H1 (cell line): Measurements from ENCODE around the gene SLC16A8. TPM values are rescaled to one million over a fixed set of nuclear protein-coding genes. Genes with fewer than 3 reads are reported as not detected.
"Not testable (repeated sequence)": the region's sequence is repeated elsewhere in the genome, so short reads cannot be mapped to it uniquely, and the experiment has no call there.

ENCODE experiments used
- CTCF ChIA-PET: fragments of 300-600 bp; sonication (Branson Sonifier 250); formaldehyde crosslinking; loops from one replicate; lab custom pipeline; 2021; ENCODE audit not compliant: partially characterized antibody; lab: Charles Lee
- POLR2A ChIA-PET: fragments of 300-600 bp; sonication (Branson Sonifier 250); formaldehyde crosslinking; loops from one replicate; lab custom pipeline; 2021; ENCODE audit warnings: inconsistent platforms; ENCODE audit not compliant: partially characterized antibody; lab: Charles Lee
- DNase-seq, 2 experiments: peaks; one replicate each; pipeline versions ENCODE4 v3.0.0 to v3.0.0-alpha.2; 2010 to 2022; ENCODE audit warnings: low spot score in 2 of 2, low read depth in 1 of 2, mixed read lengths in 1 of 2
- FAIRE-seq: peaks from 2 replicates; lab custom pipeline; 2011; peaks lifted over from hg19 to GRCh38; lab: Jason Lieb, UNC
- H2AFZ ChIP-seq: 2 replicates; pipeline ENCODE4 v1.8.1; 2012; ENCODE audit warnings: low read length, inconsistent platforms
- H2AK5ac ChIP-seq: 2 replicates; pipeline ENCODE4 v1.6.1; 2013; ENCODE audit warnings: low read depth, low read length
- H2BK120ac ChIP-seq: replicated peaks from 2 replicates; pipeline ENCODE3; 2013; ENCODE audit warnings: low read depth, low read length, inconsistent platforms
- H2BK12ac ChIP-seq: 2 replicates; pipeline ENCODE4 v1.6.1; 2013; ENCODE audit warnings: low read depth, low read length
- H2BK15ac ChIP-seq: 2 replicates; pipeline ENCODE4 v1.6.1; 2013; ENCODE audit warnings: low read length
- H2BK20ac ChIP-seq: 2 replicates; pipeline ENCODE4 v1.6.1; 2013; ENCODE audit warnings: low read length
- H2BK5ac ChIP-seq: 2 replicates; pipeline ENCODE4 v1.6.1; 2013; ENCODE audit warnings: low read depth, low read length
- H3K14ac ChIP-seq: 2 replicates; pipeline ENCODE4 v1.6.1; 2013; ENCODE audit warnings: inconsistent platforms; ENCODE audit not compliant: insufficient read length
- H3K18ac ChIP-seq: 2 replicates; pipeline ENCODE4 v1.6.1; 2013; ENCODE audit warnings: low read length; ENCODE audit errors: extremely low read depth
- H3K23ac ChIP-seq: 2 replicates; pipeline ENCODE4 v1.6.1; 2013; ENCODE audit warnings: inconsistent platforms; ENCODE audit not compliant: insufficient read length
- H3K23me2 ChIP-seq: 2 replicates; pipeline ENCODE4 v1.6.1; 2013; ENCODE audit warnings: low read depth, low read length
- H3K27ac ChIP-seq: 2 replicates; pipeline ENCODE4 v1.6.1; 2011; ENCODE audit warnings: low read depth, low read length, inconsistent platforms
- H3K27me3 ChIP-seq, 4 experiments: replicated peaks in 1 of 4; 1 replicate in 1 of 4; 2 replicates in 3 of 4; pipeline versions ENCODE4 v1.6.1 to v1.8.1; 2011 to 2013; ENCODE audit warnings: low read length in 3 of 4, mild to moderate bottlenecking in 3 of 4, inconsistent platforms in 2 of 4, mixed read lengths in 2 of 4, moderate library complexity in 1 of 4; ENCODE audit not compliant: control insufficient read depth in 3 of 4, insufficient read depth in 3 of 4; ENCODE audit errors: extremely low read depth in 1 of 4
- H3K36me3 ChIP-seq, 4 experiments: 2 replicates each; pipeline versions ENCODE4 v1.6.1 to v1.8.1; 2011 to 2013; ENCODE audit warnings: mild to moderate bottlenecking in 4 of 4, low read length in 3 of 4, moderate library complexity in 2 of 4, control low read depth in 1 of 4, inconsistent platforms in 1 of 4; ENCODE audit not compliant: insufficient read depth in 4 of 4, control insufficient read depth in 2 of 4
- H3K4ac ChIP-seq: replicated peaks from 2 replicates; pipeline ENCODE3; 2013; ENCODE audit warnings: low read length, low read depth, mixed read lengths, inconsistent platforms; ENCODE audit not compliant: insufficient read length
- H3K4me1 ChIP-seq, 4 experiments: replicated peaks in 1 of 4; 1 replicate in 1 of 4; 2 replicates in 3 of 4; pipeline versions ENCODE4 v1.6.1 to v1.8.1; 2011 to 2013; ENCODE audit warnings: low read length in 3 of 4, inconsistent platforms in 2 of 4, mixed read lengths in 1 of 4; ENCODE audit not compliant: insufficient read depth in 4 of 4, control insufficient read depth in 3 of 4
- H3K4me2 ChIP-seq, 2 experiments: 2 replicates each; pipeline versions ENCODE4 v1.6.1 to v1.8.1; 2011 to 2013; ENCODE audit warnings: low read depth in 2 of 2, low read length in 2 of 2, control low read depth in 1 of 2, inconsistent platforms in 1 of 2, mild to moderate bottlenecking in 1 of 2; ENCODE audit not compliant: insufficient read depth in 1 of 2
- H3K4me3 ChIP-seq, 4 experiments: fragments of 200-600, 300-600 bp in 1 of 4; sonication (generic), shearing (Covaris generic), sonication (Bioruptor Twin) in 1 of 4; 2 replicates each; pipeline versions ENCODE4 v1.5.1 to v1.8.1; 2011 to 2016; ENCODE audit warnings: low read length in 4 of 4, low read depth in 3 of 4, control low read depth in 2 of 4, inconsistent platforms in 2 of 4, mild to moderate bottlenecking in 2 of 4, mixed read lengths in 1 of 4, moderate library complexity in 1 of 4; ENCODE audit not compliant: insufficient read depth in 2 of 4; ENCODE audit errors: extremely low read depth in 1 of 4
- H3K56ac ChIP-seq: replicated peaks from 2 replicates; pipeline ENCODE3; 2013; ENCODE audit warnings: low read depth, mild to moderate bottlenecking, mixed read lengths, low read length, inconsistent platforms; ENCODE audit not compliant: insufficient read length
- H3K79me1 ChIP-seq: 2 replicates; pipeline ENCODE4 v1.6.1; 2013; ENCODE audit warnings: low read depth, low read length, control low read depth
- H3K79me2 ChIP-seq, 2 experiments: 2 replicates each; pipeline versions ENCODE4 v1.6.1 to v1.8.1; 2012 to 2013; ENCODE audit warnings: low read length in 2 of 2, mild to moderate bottlenecking in 2 of 2, inconsistent platforms in 1 of 2; ENCODE audit not compliant: insufficient read depth in 2 of 2, control insufficient read depth in 1 of 2
- H3K9ac ChIP-seq, 4 experiments: replicated peaks in 1 of 4; 1 replicate in 1 of 4; 2 replicates in 3 of 4; pipeline versions ENCODE4 v1.6.1 to v1.8.1; 2011 to 2013; ENCODE audit warnings: low read depth in 3 of 4, low read length in 3 of 4, control low read depth in 2 of 4, mild to moderate bottlenecking in 2 of 4, moderate library complexity in 2 of 4, inconsistent platforms in 1 of 4; ENCODE audit errors: extremely low read depth in 1 of 4
- H3K9me3 ChIP-seq, 2 experiments: 2 replicates each; pipeline versions ENCODE4 v1.6.1 to v1.8.1; 2012 to 2013; ENCODE audit warnings: mild to moderate bottlenecking in 2 of 2, moderate library complexity in 2 of 2, control low read depth in 1 of 2, inconsistent platforms in 1 of 2, low read depth in 1 of 2, low read length in 1 of 2, mixed read lengths in 1 of 2; ENCODE audit not compliant: insufficient read depth in 2 of 2
- H4K20me1 ChIP-seq, 2 experiments: replicated peaks in 1 of 2; 2 replicates each; pipeline versions ENCODE3 to v1.8.1; 2011 to 2013; ENCODE audit warnings: inconsistent platforms in 2 of 2, low read length in 2 of 2, mild to moderate bottlenecking in 1 of 2; ENCODE audit not compliant: insufficient read depth in 2 of 2, control insufficient read depth in 1 of 2
- H4K5ac ChIP-seq: 2 replicates; pipeline ENCODE4 v1.6.1; 2013; ENCODE audit warnings: low read length, low read depth, mixed read lengths, inconsistent platforms; ENCODE audit not compliant: insufficient read length
- H4K8ac ChIP-seq: 2 replicates; pipeline ENCODE4 v1.8.0; 2013; ENCODE audit warnings: mild to moderate bottlenecking, moderate library complexity, low read length, inconsistent platforms; ENCODE audit not compliant: insufficient read depth; ENCODE audit errors: extremely low read depth
- H4K91ac ChIP-seq: replicated peaks from 2 replicates; pipeline ENCODE3; 2013; ENCODE audit warnings: low read length, mixed read lengths, inconsistent platforms; ENCODE audit not compliant: insufficient read length
- WGBS, 2 experiments: shearing (Covaris generic) in 1 of 2; methylation state at CpG; one replicate each; pipeline versions ENCODE4 v1.1.6 to v1.1.7; 2013 to 2015; ENCODE audit warnings: low lambda C conversion rate in 2 of 2, mixed read lengths in 2 of 2, inconsistent platforms in 1 of 2, low coverage in 1 of 2, missing lambda C conversion rate in 1 of 2; ENCODE audit not compliant: insufficient replicate concordance in 2 of 2, insufficient coverage in 1 of 2, insufficient read length in 1 of 2; ENCODE audit errors: extremely low coverage in 1 of 2, missing lambda C conversion rate in 1 of 2; 5-methylcytosine and 5-hydroxymethylcytosine counted together
- polyA plus RNA-seq, 7 experiments: library from polyadenylated mRNA; depleted of rRNA in 3 of 7; stranded (reverse) in 5 of 7; unstranded in 2 of 7; fragments of >200 nt in 5 of 7; fragments of 200-250 nt in 2 of 7; gene quantifications; 1 replicate in 5 of 7; 2 replicates in 1 of 7; 4 replicates in 1 of 7; pipeline versions ENCODE4 v1.2.1 to v1.2.3, GENCODE V29; 2011 to 2013; ENCODE audit warnings: missing spikeins in 2 of 7, mixed read lengths in 2 of 7
- total RNA-seq: library from RNA; stranded (reverse); fragmentation: NEBNext Ultra II Directional; extraction: Animal tissue kit (Norgen Biotek cat#: 25700); gene quantifications from 2 replicates; pipeline ENCODE4 v1.2.1, GENCODE V29; 2021

The SLC16A8 gene
- total and polyA plus RNA-seq, 2 of the 8 experiments (the other 6 are each of a cell fraction or from before 2014, with no cell fraction given): 0.70 TPM; not detected in 1

- H3K4me3 ChIP-seq, H4K5ac ChIP-seq, H3K27ac ChIP-seq, H3K9ac ChIP-seq, H2BK12ac ChIP-seq, H2AFZ ChIP-seq, POLR2A ChIA-PET, H2BK15ac ChIP-seq, FAIRE-seq, DNase-seq, H2BK120ac ChIP-seq, H4K20me1 ChIP-seq, H2BK20ac ChIP-seq, H3K4me2 ChIP-seq, H4K8ac ChIP-seq, H2BK5ac ChIP-seq, H3K14ac ChIP-seq, H3K56ac ChIP-seq, H3K23ac ChIP-seq, H2AK5ac ChIP-seq, H3K23me2 ChIP-seq, H3K79me2 ChIP-seq, H3K4me1 ChIP-seq, H3K36me3 ChIP-seq, H3K4ac ChIP-seq, H3K79me1 ChIP-seq, H3K18ac ChIP-seq, H3K27me3 ChIP-seq, H4K91ac ChIP-seq, H3K9me3 ChIP-seq: not testable (repeated sequence)
- CTCF ChIA-PET: interaction anchor here (0.8 to 2.2 kb wide), 8 partner anchors 12 to 78 kb away, joined by 3 to 7 read pairs (median 3); no protein-coding TSS in a partner anchor
- 92% methylated on average over 2 of the region's 2 CpGs; no CpG with 5 or more reads in 1 of the 2 experiments for WGBS, 2 experiments
These were observed 34.8 kb upstream of the SLC16A8 start for GRCh38 chr22:38118747-38119146.
